ENCODE data around the gene PTBP1. TPM values are rescaled to one million over a fixed set of nuclear protein-coding genes. Genes with fewer than 3 reads are reported as not detected.
"Not testable (repeated sequence)": the region's sequence is repeated elsewhere in the genome, so short reads cannot be mapped to it uniquely, and the experiment has no call there.

The PTBP1 gene
- total RNA-seq, 1 donor from 2014 or later: 386 TPM

DNA sequence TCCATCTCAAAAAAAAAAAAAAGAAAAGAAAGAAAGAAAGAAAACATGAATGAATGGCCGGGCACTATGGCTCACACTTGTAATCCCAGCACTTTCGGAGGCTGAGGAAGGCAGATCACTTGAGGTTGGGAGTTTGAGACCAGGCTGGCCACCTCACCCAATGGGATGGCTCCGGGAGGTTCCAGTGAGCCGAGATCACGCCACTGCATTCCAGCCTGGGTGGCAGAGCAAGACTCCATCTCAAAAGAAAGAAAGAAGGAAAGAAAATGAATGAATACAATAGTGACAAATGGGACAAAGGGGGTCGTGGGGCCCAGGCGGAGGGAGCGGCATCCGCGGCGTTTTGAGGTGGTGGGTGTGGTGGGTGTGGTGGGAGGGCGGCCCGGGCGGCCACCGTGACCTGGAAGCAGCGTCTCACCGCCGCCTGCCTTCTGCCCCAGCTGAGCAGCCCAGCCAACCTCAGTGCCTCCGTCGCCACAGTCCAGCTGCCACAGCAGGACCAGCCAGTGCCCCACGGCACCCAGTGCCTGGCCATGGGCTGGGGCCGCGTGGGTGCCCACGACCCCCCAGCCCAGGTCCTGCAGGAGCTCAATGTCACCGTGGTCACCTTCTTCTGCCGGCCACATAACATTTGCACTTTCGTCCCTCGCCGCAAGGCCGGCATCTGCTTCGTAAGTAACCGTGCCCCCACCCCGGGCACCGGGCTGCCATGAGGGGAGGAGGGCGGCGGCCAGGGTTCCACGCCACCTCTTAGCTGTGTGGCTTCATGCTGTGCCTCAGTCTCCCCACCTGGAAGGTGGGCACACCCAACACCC lies 48.7 kb downstream of the PTBP1 start:
- TF ChIP-seq, protein P1, sequence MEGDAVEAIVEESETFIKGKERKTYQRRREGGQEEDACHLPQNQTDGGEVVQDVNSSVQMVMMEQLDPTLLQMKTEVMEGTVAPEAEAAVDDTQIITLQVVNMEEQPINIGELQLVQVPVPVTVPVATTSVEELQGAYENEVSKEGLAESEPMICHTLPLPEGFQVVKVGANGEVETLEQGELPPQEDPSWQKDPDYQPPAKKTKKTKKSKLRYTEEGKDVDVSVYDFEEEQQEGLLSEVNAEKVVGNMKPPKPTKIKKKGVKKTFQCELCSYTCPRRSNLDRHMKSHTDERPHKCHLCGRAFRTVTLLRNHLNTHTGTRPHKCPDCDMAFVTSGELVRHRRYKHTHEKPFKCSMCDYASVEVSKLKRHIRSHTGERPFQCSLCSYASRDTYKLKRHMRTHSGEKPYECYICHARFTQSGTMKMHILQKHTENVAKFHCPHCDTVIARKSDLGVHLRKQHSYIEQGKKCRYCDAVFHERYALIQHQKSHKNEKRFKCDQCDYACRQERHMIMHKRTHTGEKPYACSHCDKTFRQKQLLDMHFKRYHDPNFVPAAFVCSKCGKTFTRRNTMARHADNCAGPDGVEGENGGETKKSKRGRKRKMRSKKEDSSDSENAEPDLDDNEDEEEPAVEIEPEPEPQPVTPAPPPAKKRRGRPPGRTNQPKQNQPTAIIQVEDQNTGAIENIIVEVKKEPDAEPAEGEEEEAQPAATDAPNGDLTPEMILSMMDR (IDR thresholded peaks at IDR 0.05; ENCODE audit: insufficient read depth, low read depth, low read length): no peak
- TF ChIP-seq EZH2 (IDR thresholded peaks at IDR 0.05; ENCODE audit: insufficient read depth, low read length): no peak
- DNase-seq (ENCODE audit: low read depth) (no peak), FAIRE-seq (no peak)
- H3K4me3 Mint-ChIP-seq (ENCODE audit: unreplicated experiment): no peak overlapping the region
- Histone ChIP-seq H3K4me1 (ENCODE audit: insufficient read depth, low read length) (no peaks in the 10 kb centered on the region), H3K27me3 (ENCODE audit: insufficient read depth, low read length) (peaks cover 22% of the 10 kb centered on the region), H3K9ac (ENCODE audit: low read length) (no peak overlapping the region), H3K79me2 (ENCODE audit: insufficient read depth, low read length) (no peaks in the 10 kb centered on the region), H3K36me3 (ENCODE audit: insufficient read depth, low read length) (no peaks in the 10 kb centered on the region), H3K27ac (ENCODE audit: low read depth, low read length) (no peak overlapping the region), H2AFZ (ENCODE audit: low read depth, low read length) (no peak overlapping the region), H3K4me3 (ENCODE audit: insufficient read depth, low read depth, low read length) (no peak overlapping the region), H4K20me1 (ENCODE audit: insufficient read depth, low read length) (no peaks in the 10 kb centered on the region), H3K4me2 (ENCODE audit: low read length) (no peak overlapping the region), H3K9me3 (ENCODE audit: insufficient read depth, low read depth, low read length) (no peaks in the 10 kb centered on the region)
- H3K9me3 Mint-ChIP-seq (ENCODE audit: unreplicated experiment): no peaks in the 10 kb centered on the region
- peak overlapping the region; percentile 44 for H3K27ac Mint-ChIP-seq (ENCODE audit: unreplicated experiment)
- peaks cover 30% of the 10 kb centered on the region for H3K27me3 Mint-ChIP-seq (ENCODE audit: low read depth, unreplicated experiment)
- no peaks in the 10 kb centered on the region for H3K36me3 Mint-ChIP-seq (ENCODE audit: low read depth, unreplicated experiment)
- H3K4me1 Mint-ChIP-seq (ENCODE audit: low read depth, unreplicated experiment): no peaks in the 10 kb centered on the region

DNA sequence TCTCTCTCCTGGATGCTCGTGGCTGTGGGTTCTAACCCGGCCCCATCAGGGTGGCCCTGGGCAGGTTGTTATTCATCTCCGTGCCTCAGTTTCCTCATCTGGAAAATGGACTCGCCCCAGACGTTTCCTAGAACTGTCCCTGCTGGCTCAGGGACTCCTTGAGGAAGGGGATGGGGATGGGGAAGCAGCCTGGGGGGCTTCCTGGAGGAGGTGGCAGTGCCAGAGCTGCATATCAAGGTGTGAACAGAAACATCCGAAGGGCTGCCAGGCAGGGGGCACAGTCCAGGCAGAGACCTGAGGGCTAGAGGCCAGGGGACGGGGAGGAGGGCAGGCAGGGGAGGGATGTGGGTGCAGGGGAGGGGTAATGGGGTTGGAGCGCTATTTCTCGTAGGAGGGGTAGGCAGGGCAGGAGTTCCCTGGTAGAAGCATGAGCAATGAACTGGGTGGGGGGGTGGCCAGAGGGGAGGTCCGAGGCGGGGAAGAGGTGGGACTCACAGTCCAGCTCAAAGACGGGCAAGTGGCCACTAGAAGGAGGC lies 51.2 kb downstream of the PTBP1 start:
- Histone ChIP-seq H3K27me3 (ENCODE audit: insufficient read depth, low read length) (peaks cover 16% of the 10 kb centered on the region), H3K9ac (ENCODE audit: low read length) (no peak overlapping the region), H3K4me2 (ENCODE audit: low read length) (no peak overlapping the region), H3K36me3 (ENCODE audit: insufficient read depth, low read length) (no peaks in the 10 kb centered on the region), H3K27ac (ENCODE audit: low read depth, low read length) (no peak overlapping the region), H3K9me3 (ENCODE audit: insufficient read depth, low read depth, low read length) (no peaks in the 10 kb centered on the region), H3K4me3 (ENCODE audit: insufficient read depth, low read depth, low read length) (no peak overlapping the region), H4K20me1 (ENCODE audit: insufficient read depth, low read length) (no peaks in the 10 kb centered on the region), H2AFZ (ENCODE audit: low read depth, low read length) (no peak overlapping the region), H3K4me1 (ENCODE audit: insufficient read depth, low read length) (no peaks in the 10 kb centered on the region), H3K79me2 (ENCODE audit: insufficient read depth, low read length) (no peaks in the 10 kb centered on the region)
- no peak overlapping the region for H3K27ac Mint-ChIP-seq (ENCODE audit: unreplicated experiment)
- TF ChIP-seq, protein P1 (IDR thresholded peaks at IDR 0.05; ENCODE audit: insufficient read depth, low read depth, low read length): no peak
- TF ChIP-seq EZH2 (IDR thresholded peaks at IDR 0.05; ENCODE audit: insufficient read depth, low read length): no peak
- H3K36me3 Mint-ChIP-seq (ENCODE audit: low read depth, unreplicated experiment): no peaks in the 10 kb centered on the region
- peaks cover 23% of the 10 kb centered on the region for H3K27me3 Mint-ChIP-seq (ENCODE audit: low read depth, unreplicated experiment)
- no peak overlapping the region for H3K4me3 Mint-ChIP-seq (ENCODE audit: unreplicated experiment)
- FAIRE-seq: no peak
- H3K4me1 Mint-ChIP-seq (ENCODE audit: low read depth, unreplicated experiment): no peaks in the 10 kb centered on the region
- H3K9me3 Mint-ChIP-seq (ENCODE audit: unreplicated experiment): no peaks in the 10 kb centered on the region
- DNase-seq (ENCODE audit: low read depth): no peak

GRCh38 chr19:849195-849594 lies 51.9 kb downstream of the PTBP1 start:
- not testable (repeated sequence) for H3K4me3 Mint-ChIP-seq (ENCODE audit: unreplicated experiment); H3K4me1 Mint-ChIP-seq (ENCODE audit: low read depth, unreplicated experiment); FAIRE-seq; H3K9me3 Mint-ChIP-seq (ENCODE audit: unreplicated experiment); H3K9ac ChIP-seq (ENCODE audit: low read length); H3K36me3 ChIP-seq (ENCODE audit: insufficient read depth, low read length); DNase-seq (ENCODE audit: low read depth); H3K9me3 ChIP-seq (ENCODE audit: insufficient read depth, low read depth, low read length); H3K36me3 Mint-ChIP-seq (ENCODE audit: low read depth, unreplicated experiment); H3K27ac ChIP-seq (ENCODE audit: low read depth, low read length); H2AFZ ChIP-seq (ENCODE audit: low read depth, low read length); H3K4me3 ChIP-seq (ENCODE audit: insufficient read depth, low read depth, low read length); H3K79me2 ChIP-seq (ENCODE audit: insufficient read depth, low read length); H3K4me1 ChIP-seq (ENCODE audit: insufficient read depth, low read length); H4K20me1 ChIP-seq (ENCODE audit: insufficient read depth, low read length); H3K4me2 ChIP-seq (ENCODE audit: low read length)
- Mint-ChIP-seq H3K27me3 (ENCODE audit: low read depth, unreplicated experiment) (peaks cover 23% of the 10 kb centered on the region), H3K27ac (ENCODE audit: unreplicated experiment) (peak overlapping the region; percentile 26)
- peaks cover 13% of the 10 kb centered on the region for H3K27me3 ChIP-seq (ENCODE audit: insufficient read depth, low read length)

All from astrocyte (in vitro differentiated cells and primary cell).